Liver (tissue), 9 donors: ENCODE data around the gene MACROD1. TPM values are rescaled to one million over a fixed set of nuclear protein-coding genes. Genes with fewer than 3 reads are reported as not detected.

ENCODE experiments used
- DNase-seq: peaks from one replicate; pipeline ENCODE4 v3.0.0-alpha.2; 2017; ENCODE audit warnings: low spot score
- H3K27ac ChIP-seq, 2 donors: one replicate each; pipeline ENCODE4 v1.7.0; 2013; ENCODE audit warnings: inconsistent platforms in 2 of 2, low read length in 2 of 2, control low read depth in 1 of 2, low read depth in 1 of 2, mild to moderate bottlenecking in 1 of 2
- H3K27me3 ChIP-seq, 4 donors: one replicate each; pipeline versions ENCODE4 v1.6.1 to v1.7.0; 2013; ENCODE audit warnings: low read length in 3 of 4, inconsistent platforms in 1 of 4, mild to moderate bottlenecking in 1 of 4, moderate library complexity in 1 of 4; ENCODE audit not compliant: control insufficient read depth in 4 of 4, insufficient read depth in 4 of 4
- H3K36me3 ChIP-seq, 4 donors: one replicate each; pipeline versions ENCODE4 v1.6.1 to v1.7.0; 2013; ENCODE audit warnings: low read length in 3 of 4, mild to moderate bottlenecking in 3 of 4, low read depth in 1 of 4, moderate library complexity in 1 of 4; ENCODE audit not compliant: control insufficient read depth in 4 of 4, insufficient read depth in 3 of 4
- H3K4me1 ChIP-seq, 4 donors: one replicate each; pipeline versions ENCODE4 v1.6.1 to v1.7.0; 2013; ENCODE audit warnings: low read length in 3 of 4, mild to moderate bottlenecking in 3 of 4, moderate library complexity in 1 of 4; ENCODE audit not compliant: control insufficient read depth in 4 of 4, insufficient read depth in 4 of 4
- H3K4me3 ChIP-seq, 3 donors: one replicate each; pipeline versions ENCODE4 v1.6.1 to v1.7.0; 2013; ENCODE audit warnings: low read length in 3 of 3, control low read depth in 1 of 3, low read depth in 1 of 3, mild to moderate bottlenecking in 1 of 3
- H3K9ac ChIP-seq, 2 donors: one replicate each; pipeline ENCODE4 v1.7.0; 2013; ENCODE audit warnings: low read length in 2 of 2, mild to moderate bottlenecking in 2 of 2, moderate library complexity in 2 of 2, control low read depth in 1 of 2, low read depth in 1 of 2
- H3K9me3 ChIP-seq, 4 donors: one replicate each; pipeline versions ENCODE4 v1.6.1 to v1.7.0; 2013; ENCODE audit warnings: low read length in 3 of 4; ENCODE audit not compliant: control insufficient read depth in 4 of 4
- ATF3 ChIP-seq: IDR thresholded peaks from 2 replicates; pipeline ENCODE4 v1.6.1; 2016; ENCODE audit warnings: antibody characterized with exemption
- CTCF ChIP-seq: fragments of 150-350 bp; IDR thresholded peaks from 2 replicates; pipeline ENCODE4 v1.5.1; 2017; ENCODE audit warnings: improper control_type of control experiment, low read depth, low read length; ENCODE audit not compliant: missing input control
- EGR1 ChIP-seq, 2 donors: IDR thresholded peaks; 2 replicates each; pipeline ENCODE4 v1.6.1; 2016 to 2018; ENCODE audit warnings: antibody characterized with exemption in 2 of 2, low read depth in 2 of 2
- FOXA1 ChIP-seq: IDR thresholded peaks from 2 replicates; pipeline ENCODE4 v1.6.1; 2016; ENCODE audit warnings: antibody characterized with exemption
- FOXA2 ChIP-seq: IDR thresholded peaks from 2 replicates; pipeline ENCODE4 v1.6.1; 2016; ENCODE audit warnings: antibody characterized with exemption
- GABPA ChIP-seq, 2 donors: IDR thresholded peaks in 1 of 2; conservative IDR thresholded peaks in 1 of 2; 2 replicates each; pipeline ENCODE4 v1.6.1; 2016; ENCODE audit warnings: antibody characterized with exemption in 2 of 2, mild to moderate bottlenecking in 1 of 2, moderate library complexity in 1 of 2
- HNF4A ChIP-seq, 2 donors: conservative IDR thresholded peaks; 2 replicates each; pipeline ENCODE4 v1.6.1; 2016; ENCODE audit warnings: antibody characterized with exemption in 2 of 2, mild to moderate bottlenecking in 2 of 2
- HNF4G ChIP-seq: IDR thresholded peaks from 2 replicates; pipeline ENCODE4 v1.6.1; 2016; ENCODE audit warnings: antibody characterized with exemption
- JUND ChIP-seq, 2 donors: IDR thresholded peaks; 2 replicates each; pipeline ENCODE4 v1.6.1; 2016; ENCODE audit warnings: antibody characterized with exemption in 2 of 2
- MAX ChIP-seq: IDR thresholded peaks from 2 replicates; pipeline ENCODE4 v1.6.1; 2016; ENCODE audit warnings: antibody characterized with exemption
- NR2F2 ChIP-seq: IDR thresholded peaks from 2 replicates; pipeline ENCODE4 v1.6.1; 2016; ENCODE audit warnings: antibody characterized with exemption
- RAD21 ChIP-seq, 2 donors: IDR thresholded peaks; 2 replicates each; pipeline ENCODE4 v1.6.1; 2016; ENCODE audit warnings: antibody characterized with exemption in 2 of 2, mild to moderate bottlenecking in 2 of 2
- REST ChIP-seq: IDR thresholded peaks from 2 replicates; pipeline ENCODE4 v1.6.1; 2016; ENCODE audit warnings: antibody characterized with exemption, mild to moderate bottlenecking
- RXRA ChIP-seq, 2 donors: IDR thresholded peaks; 2 replicates each; pipeline ENCODE4 v1.6.1; 2017 to 2018; ENCODE audit warnings: antibody characterized with exemption in 2 of 2, mild to moderate bottlenecking in 1 of 2
- SP1 ChIP-seq: IDR thresholded peaks from 2 replicates; pipeline ENCODE4 v1.6.1; 2018; ENCODE audit warnings: antibody characterized with exemption, mild to moderate bottlenecking
- TAF1 ChIP-seq: conservative IDR thresholded peaks from 2 replicates; pipeline ENCODE4 v1.6.1; 2016; ENCODE audit warnings: antibody characterized with exemption, mild to moderate bottlenecking
- YY1 ChIP-seq: IDR thresholded peaks from 2 replicates; pipeline ENCODE4 v1.6.1; 2016; ENCODE audit warnings: antibody characterized with exemption, mild to moderate bottlenecking
- ZBTB33 ChIP-seq: IDR thresholded peaks from 2 replicates; pipeline ENCODE4 v1.6.1; 2016; ENCODE audit warnings: antibody characterized with exemption
- WGBS: extraction: QIAGEN DNeasy Blood & Tissue Kit; methylation state at CpG from one replicate; pipeline ENCODE4 v1.1.7; 2013; 5-methylcytosine and 5-hydroxymethylcytosine counted together
- polyA plus RNA-seq, 2 donors: library from polyadenylated mRNA; stranded (reverse) in 1 of 2; unstranded in 1 of 2; fragments of 200-250 nt in 1 of 2; fragments of >200 nt in 1 of 2; fragmentation: Nextera tagmentation in 1 of 2; extraction: Ambion mirVana in 1 of 2; gene quantifications; one replicate each; pipeline versions ENCODE4 v1.2.1 to v1.2.3, GENCODE V29; 2013 to 2015
- total RNA-seq, 2 donors: library from RNA; depleted of rRNA; stranded (reverse); fragments of >200 nt; gene quantifications; one replicate each; pipeline ENCODE4 v1.2.3, GENCODE V29; 2014
- donor health status: healthy.
- donor health status: healthy.
- donor health status: healthy.
- donor health status: healthy.
- donor health status: healthy.

Gene MACROD1
- total and polyA plus RNA-seq, 4 donors = 8.9 to 25.9 (median 13.1) TPM

GRCh38 chr11:63993993-63994392 lies 171.9 kb downstream of the MACROD1 start:
- H3K36me3 ChIP-seq = peaks cover 2 to 43% (median 13%) of the 10 kb centered on the region in 4 donors

More at GRCh38 chr11:63993993-63994392, 171.9 kb downstream of the MACROD1 start:
- WGBS = 87% methylated on average over 6 of the region's 6 CpGs
- Histone ChIP-seq H3K9me3 (no peaks in the 10 kb centered on the region), H3K4me1 (peaks cover 0 to under 1% (median 0%) of the 10 kb centered on the region in 4 donors), H3K27me3 (no peaks in the 10 kb centered on the region), H3K9ac (no peak overlapping the region), H3K27ac (no peak overlapping the region), H3K4me3 (no peak overlapping the region)
- DNase-seq = no peak
- TF ChIP-seq TAF1 (no peak), CTCF (no peak), RAD21 (IDR thresholded peaks at IDR 0.05) (no peak), HNF4G (no peak), REST (no peak), ZBTB33 (no peak), HNF4A (conservative IDR thresholded peaks at IDR 0.05) (no peak), YY1 (no peak), SP1 (no peak), FOXA2 (no peak), NR2F2 (no peak), RXRA (IDR thresholded peaks at IDR 0.05) (no peak), MAX (no peak), EGR1 (IDR thresholded peaks at IDR 0.05; ENCODE audit: low read depth in 2 of 2) (no peak), ATF3 (no peak), FOXA1 (no peak), JUND (IDR thresholded peaks at IDR 0.05) (no peak), GABPA (IDR thresholded peaks at IDR 0.05 in 1 of 2, conservative IDR thresholded peaks at IDR 0.05 in 1 of 2) (no peak)
